IPS DF 6.9 (cell line): ENCODE data around the gene NAPB.

ENCODE experiments used
- DNase-seq: peaks from one replicate; pipeline ENCODE4 v3.0.0-alpha.2; 2013; ENCODE audit warnings: low read depth, low spot score
- H3K27ac ChIP-seq: one replicate; pipeline ENCODE4 v1.5.1; 2013; ENCODE audit warnings: low read length, control low read depth
- H3K27me3 ChIP-seq: 2 replicates; pipeline ENCODE4 v1.6.1; 2013; ENCODE audit warnings: mild to moderate bottlenecking, low read length; ENCODE audit not compliant: control insufficient read depth, insufficient read depth
- H3K36me3 ChIP-seq: 2 replicates; pipeline ENCODE4 v1.6.1; 2013; ENCODE audit warnings: low read length; ENCODE audit not compliant: control insufficient read depth, insufficient read depth
- H3K4me1 ChIP-seq: 2 replicates; pipeline ENCODE4 v1.6.1; 2013; ENCODE audit warnings: low read length; ENCODE audit not compliant: control insufficient read depth, insufficient read depth
- H3K4me3 ChIP-seq: 2 replicates; pipeline ENCODE4 v1.5.1; 2013; ENCODE audit warnings: mild to moderate bottlenecking, low read length
- H3K9me3 ChIP-seq: 2 replicates; pipeline ENCODE4 v1.6.1; 2013; ENCODE audit warnings: low read length, inconsistent platforms; ENCODE audit not compliant: control insufficient read depth, insufficient read depth
- WGBS: extraction: QIAGEN DNeasy Blood & Tissue Kit; methylation state at CpG from one replicate; pipeline ENCODE4 v1.1.7; 2013; ENCODE audit warnings: mixed read lengths, missing lambda C conversion rate; ENCODE audit not compliant: insufficient read length, insufficient coverage; 5-methylcytosine and 5-hydroxymethylcytosine counted together

NAPB gene

GRCh38 chr20:23367770-23368169, 53.5 kb downstream of the NAPB start:
- Histone ChIP-seq H3K9me3 (no peaks in the 10 kb centered on the region; the same call in 1 of the 2 replicates), H3K36me3 (peaks cover 21% of the 10 kb centered on the region), H3K4me3 (no peak overlapping the region), H3K27me3 (no peaks in the 10 kb centered on the region), H3K27ac (no peak overlapping the region), H3K4me1 (peaks cover 1% of the 10 kb centered on the region; the same call in 1 of the 2 replicates)
- DNase-seq = no peak

- peaks cover 1% of the 10 kb centered on the region; the same call in 1 of the 2 replicates for H3K4me1 ChIP-seq
- H3K9me3 ChIP-seq = no peaks in the 10 kb centered on the region; the same call in 1 of the 2 replicates
- peaks cover 17% of the 10 kb centered on the region for H3K36me3 ChIP-seq
- no peak overlapping the region for H3K27ac ChIP-seq
- no CpG with 5 or more reads among the region's 1 CpG for WGBS
- DNase-seq = no peak
- no peak overlapping the region for H3K4me3 ChIP-seq
- H3K27me3 ChIP-seq = no peaks in the 10 kb centered on the region
These were observed 54.9 kb downstream of the NAPB start for GRCh38 chr20:23366384-23366783.

- Histone ChIP-seq H3K27ac (no peak overlapping the region), H3K4me3 (no peak overlapping the region), H3K27me3 (no peaks in the 10 kb centered on the region), H3K36me3 (peaks cover 17% of the 10 kb centered on the region), H3K9me3 (no peaks in the 10 kb centered on the region; the same call in 1 of the 2 replicates), H3K4me1 (peaks cover 1% of the 10 kb centered on the region; the same call in 1 of the 2 replicates)
- no CpG with 5 or more reads among the region's 65 CpGs for WGBS
- DNase-seq = no peak
These were observed 55.7 kb downstream of the NAPB start for GRCh38 chr20:23365390-23366165.

- no peaks in the 10 kb centered on the region for H3K27me3 ChIP-seq
- H3K4me3 ChIP-seq = no peak overlapping the region
- DNase-seq = no peak
- H3K27ac ChIP-seq = no peak overlapping the region
- H3K4me1 ChIP-seq = peaks cover 1% of the 10 kb centered on the region; the same call in 1 of the 2 replicates
- no peaks in the 10 kb centered on the region for H3K9me3 ChIP-seq
- H3K36me3 ChIP-seq = peaks cover 5% of the 10 kb centered on the region
- WGBS = no CpG with 5 or more reads among the region's 4 CpGs
These were observed 58.0 kb downstream of the NAPB start for GRCh38 chr20:23363257-23363649.

GRCh38 chr20:23362392-23363256, 58.7 kb downstream of the NAPB start:
- H3K36me3 ChIP-seq = peaks cover 5% of the 10 kb centered on the region
- H3K27ac ChIP-seq = no peak overlapping the region
- H3K4me3 ChIP-seq = peak overlapping the region; percentile 91
- DNase-seq = no peak
- no CpG with 5 or more reads among the region's 50 CpGs for WGBS
- H3K27me3 ChIP-seq = no peaks in the 10 kb centered on the region
- H3K9me3 ChIP-seq = no peaks in the 10 kb centered on the region
- H3K4me1 ChIP-seq = peaks cover 1% of the 10 kb centered on the region; the same call in 1 of the 2 replicates

GRCh38 chr20:23361476-23362391, 59.6 kb downstream of the NAPB start, which contains the start of gene GZF1:
Gene GZF1, plus strand, starts transcription at chr20:23362182. Its CDS starts 2,202 bp downstream, at chr20:23364384.
- DNase-seq = peak; percentile 86
- Histone ChIP-seq H3K9me3 (no peaks in the 10 kb centered on the region), H3K27ac (no peak within 1 kb of the TSS), H3K4me3 (peak within 1 kb of the TSS; percentile 91), H3K36me3 (peaks cover 5% of the 10 kb centered on the region), H3K4me1 (peaks cover 3% of the 10 kb centered on the region), H3K27me3 (no peaks in the 10 kb centered on the region)
- WGBS = no CpG with 5 or more reads among the region's 114 CpGs

- Histone ChIP-seq H3K27me3 (no peaks in the 10 kb centered on the region), H3K4me3 (peak overlapping the region; percentile 78; the same call in 1 of the 2 replicates), H3K9me3 (no peaks in the 10 kb centered on the region), H3K27ac (no peak overlapping the region), H3K4me1 (peaks cover 3% of the 10 kb centered on the region), H3K36me3 (peaks cover 5% of the 10 kb centered on the region)
- WGBS = no CpG with 5 or more reads among the region's 8 CpGs
- DNase-seq = no peak
These were observed 60.2 kb downstream of the NAPB start for GRCh38 chr20:23361119-23361475.

GRCh38 chr20:23360531-23360930, 60.8 kb downstream of the NAPB start:
- Histone ChIP-seq H3K4me3 (no peak overlapping the region), H3K27ac (no peak overlapping the region)
- no CpG with 5 or more reads among the region's 1 CpG for WGBS

GRCh38 chr20:23358923-23359593, 62.2 kb downstream of the NAPB start:
- Histone ChIP-seq H3K27me3 (no peaks in the 10 kb centered on the region), H3K4me3 (no peak overlapping the region), H3K27ac (no peak overlapping the region), H3K36me3 (peaks cover under 1% of the 10 kb centered on the region; the same call in 1 of the 2 replicates), H3K4me1 (peaks cover 2% of the 10 kb centered on the region), H3K9me3 (no peaks in the 10 kb centered on the region)
- no peak for DNase-seq
- no CpG with 5 or more reads among the region's 7 CpGs for WGBS

More at GRCh38 chr20:23360531-23360930, 60.8 kb downstream of the NAPB start:
- Histone ChIP-seq H3K4me1 (peaks cover 3% of the 10 kb centered on the region), H3K27me3 (no peaks in the 10 kb centered on the region), H3K36me3 (peaks cover 4% of the 10 kb centered on the region), H3K9me3 (no peaks in the 10 kb centered on the region)
- no peak for DNase-seq
